KMS-11 (cell line): ENCODE measurements around the gene CX3CL1.
"Not testable (repeated sequence)": the region's sequence is repeated elsewhere in the genome, so short reads cannot be mapped to it uniquely, and the experiment has no call there.

Source experiments
- H2AFZ ChIP-seq: fragments of 200-600 bp; sonication (generic); 2 replicates; pipeline ENCODE4 v1.6.1; 2016; ENCODE audit warnings: antibody characterized with exemption, mixed run types, low read depth
- H3K27ac ChIP-seq: fragments of 200-600 bp; sonication (generic); 2 replicates; pipeline ENCODE4 v1.6.1; 2016; ENCODE audit warnings: mild to moderate bottlenecking, mixed run types
- H3K27me3 ChIP-seq: fragments of 200-600 bp; sonication (generic); 2 replicates; pipeline ENCODE4 v1.6.1; 2017; ENCODE audit warnings: mild to moderate bottlenecking, low read depth, mixed run types, moderate library complexity; ENCODE audit not compliant: insufficient read depth
- H3K36me3 ChIP-seq: fragments of 200-600 bp; sonication (generic); 2 replicates; pipeline ENCODE4 v1.6.1; 2017; ENCODE audit warnings: mild to moderate bottlenecking, mixed run types; ENCODE audit not compliant: insufficient read depth
- H3K4me1 ChIP-seq: fragments of 200-600 bp; sonication (generic); 2 replicates; pipeline ENCODE4 v1.6.1; 2016; ENCODE audit warnings: mild to moderate bottlenecking, low read depth, mixed run types; ENCODE audit not compliant: poor library complexity, severe bottlenecking
- H3K4me2 ChIP-seq: fragments of 200-600 bp; sonication (generic); 2 replicates; pipeline ENCODE4 v1.7.0; 2016; ENCODE audit warnings: mild to moderate bottlenecking, mixed run types
- H3K4me3 ChIP-seq: fragments of 200-600 bp; sonication (generic); IDR thresholded peaks from 2 replicates; pipeline ENCODE4 v1.6.1; 2017; ENCODE audit warnings: low read depth, low read length, mixed read lengths; ENCODE audit not compliant: insufficient read depth
- H3K79me2 ChIP-seq: fragments of 200-600 bp; sonication (generic); 2 replicates; pipeline ENCODE4 v1.6.1; 2016; ENCODE audit warnings: low read depth, mixed run types; ENCODE audit not compliant: insufficient read depth
- H3K9ac ChIP-seq: fragments of 200-600 bp; sonication (generic); 2 replicates; pipeline ENCODE4 v1.6.1; 2016; ENCODE audit warnings: mild to moderate bottlenecking, mixed run types
- H4K20me1 ChIP-seq: fragments of 200-600 bp; sonication (generic); 2 replicates; pipeline ENCODE4 v1.6.1; 2016; ENCODE audit warnings: mild to moderate bottlenecking, mixed run types; ENCODE audit not compliant: insufficient read depth
- TF ChIP-seq, protein P1 (sequence below): fragments of 200-600 bp; sonication (generic); conservative IDR thresholded peaks from 2 replicates; pipeline ENCODE4 v1.6.1; 2017; ENCODE audit warnings: low read depth, mild to moderate bottlenecking, antibody characterized with exemption, low read length, moderate library complexity, mixed read lengths

CX3CL1 gene

DNA sequence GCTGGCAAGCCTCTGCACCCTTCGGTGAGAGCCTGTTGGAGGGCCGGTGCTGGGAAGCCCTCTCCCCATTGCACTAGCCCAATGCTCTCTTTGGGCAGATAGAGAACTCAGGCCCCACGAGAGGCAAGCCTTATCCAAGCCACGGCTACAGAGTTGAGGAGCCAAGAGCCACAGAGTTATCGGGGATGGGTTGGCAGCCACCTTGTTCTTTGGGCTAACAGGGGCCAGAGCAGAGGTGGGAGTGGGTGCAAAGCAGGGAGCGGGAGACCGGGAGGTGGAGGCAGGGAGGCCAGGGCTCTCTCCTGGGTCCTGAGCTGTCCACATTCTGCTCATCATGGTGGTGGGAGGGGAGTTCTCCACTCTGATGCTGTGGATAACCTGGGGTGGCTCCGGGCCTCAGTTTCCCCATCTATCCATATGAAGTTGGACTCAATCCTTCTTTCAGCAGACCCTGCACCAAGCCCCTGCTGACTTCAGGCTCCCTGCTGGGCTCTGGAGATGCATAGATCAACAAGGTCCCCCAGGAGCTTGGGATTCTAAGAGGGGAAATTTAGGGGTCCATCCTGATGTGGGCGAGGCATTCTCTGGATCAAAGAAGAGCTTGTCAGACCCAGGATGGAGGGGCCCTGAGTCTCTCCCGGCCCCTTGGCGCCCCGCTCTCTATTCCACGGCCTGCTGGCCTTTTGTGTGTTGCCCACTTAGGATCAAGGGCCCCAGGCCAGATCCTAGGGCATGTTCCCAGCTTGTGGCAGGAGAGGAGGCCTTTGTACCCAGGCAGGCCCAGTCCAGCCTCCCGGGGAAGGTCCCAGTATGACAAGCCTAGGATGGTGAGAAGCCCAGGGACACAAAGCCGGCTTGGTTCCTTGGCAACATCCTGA lies 557 bp upstream of the CX3CL1 start:
- Histone ChIP-seq H3K4me1 (no peaks in the 10 kb centered on the region), H3K4me3 (no peak overlapping the region), H3K79me2 (no peaks in the 10 kb centered on the region), H3K27ac (no peak overlapping the region), H2AFZ (no peak overlapping the region), H3K4me2 (no peak overlapping the region), H3K9ac (no peak overlapping the region), H3K27me3 (no peaks in the 10 kb centered on the region), H3K36me3 (no peaks in the 10 kb centered on the region), H4K20me1 (no peaks in the 10 kb centered on the region)
- TF ChIP-seq, protein P1, sequence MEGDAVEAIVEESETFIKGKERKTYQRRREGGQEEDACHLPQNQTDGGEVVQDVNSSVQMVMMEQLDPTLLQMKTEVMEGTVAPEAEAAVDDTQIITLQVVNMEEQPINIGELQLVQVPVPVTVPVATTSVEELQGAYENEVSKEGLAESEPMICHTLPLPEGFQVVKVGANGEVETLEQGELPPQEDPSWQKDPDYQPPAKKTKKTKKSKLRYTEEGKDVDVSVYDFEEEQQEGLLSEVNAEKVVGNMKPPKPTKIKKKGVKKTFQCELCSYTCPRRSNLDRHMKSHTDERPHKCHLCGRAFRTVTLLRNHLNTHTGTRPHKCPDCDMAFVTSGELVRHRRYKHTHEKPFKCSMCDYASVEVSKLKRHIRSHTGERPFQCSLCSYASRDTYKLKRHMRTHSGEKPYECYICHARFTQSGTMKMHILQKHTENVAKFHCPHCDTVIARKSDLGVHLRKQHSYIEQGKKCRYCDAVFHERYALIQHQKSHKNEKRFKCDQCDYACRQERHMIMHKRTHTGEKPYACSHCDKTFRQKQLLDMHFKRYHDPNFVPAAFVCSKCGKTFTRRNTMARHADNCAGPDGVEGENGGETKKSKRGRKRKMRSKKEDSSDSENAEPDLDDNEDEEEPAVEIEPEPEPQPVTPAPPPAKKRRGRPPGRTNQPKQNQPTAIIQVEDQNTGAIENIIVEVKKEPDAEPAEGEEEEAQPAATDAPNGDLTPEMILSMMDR, result no peak

DNA sequence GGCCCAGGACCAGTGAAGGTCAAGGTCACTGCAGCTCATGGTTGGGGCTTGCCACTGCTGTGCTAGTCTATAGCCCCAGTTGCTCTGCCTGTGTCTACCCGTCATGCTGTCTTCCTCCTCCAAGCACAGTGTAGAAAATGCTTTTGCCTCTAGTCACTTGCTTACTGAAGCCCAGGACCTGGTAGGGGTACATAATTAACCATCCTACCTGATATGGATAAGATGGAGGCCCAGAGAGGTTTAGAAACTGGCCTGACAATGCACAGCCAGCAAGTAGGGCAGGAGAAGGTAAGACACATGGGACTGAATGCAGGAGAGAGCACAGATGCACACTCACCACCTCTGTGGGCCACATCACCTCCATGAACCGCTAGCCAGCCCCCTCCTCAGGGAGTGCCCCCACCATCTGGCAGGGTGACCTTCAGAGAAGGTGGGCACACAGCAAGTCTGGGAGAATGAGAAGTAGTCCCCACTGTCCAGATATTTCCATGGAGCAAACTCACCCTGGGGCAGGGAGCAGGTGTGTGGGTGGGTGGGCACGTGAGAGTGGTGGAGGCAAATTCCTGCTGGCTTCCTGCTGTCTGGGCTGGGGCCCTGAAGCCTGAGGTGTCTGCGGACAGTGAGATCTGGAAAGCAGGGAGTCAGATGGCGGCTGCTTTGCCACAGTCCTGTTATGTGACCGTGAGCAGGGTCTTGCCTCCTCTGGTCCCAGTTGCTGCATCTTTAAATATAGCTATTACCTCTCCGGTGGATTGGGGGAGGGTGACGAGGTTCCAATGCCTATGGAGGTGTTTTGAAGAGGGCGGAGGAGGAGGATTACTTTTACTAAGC lies 1.0 kb downstream of the CX3CL1 start:
- Histone ChIP-seq H3K4me3 (no peak overlapping the region), H3K9ac (no peak overlapping the region), H3K27ac (no peak overlapping the region)

DNA sequence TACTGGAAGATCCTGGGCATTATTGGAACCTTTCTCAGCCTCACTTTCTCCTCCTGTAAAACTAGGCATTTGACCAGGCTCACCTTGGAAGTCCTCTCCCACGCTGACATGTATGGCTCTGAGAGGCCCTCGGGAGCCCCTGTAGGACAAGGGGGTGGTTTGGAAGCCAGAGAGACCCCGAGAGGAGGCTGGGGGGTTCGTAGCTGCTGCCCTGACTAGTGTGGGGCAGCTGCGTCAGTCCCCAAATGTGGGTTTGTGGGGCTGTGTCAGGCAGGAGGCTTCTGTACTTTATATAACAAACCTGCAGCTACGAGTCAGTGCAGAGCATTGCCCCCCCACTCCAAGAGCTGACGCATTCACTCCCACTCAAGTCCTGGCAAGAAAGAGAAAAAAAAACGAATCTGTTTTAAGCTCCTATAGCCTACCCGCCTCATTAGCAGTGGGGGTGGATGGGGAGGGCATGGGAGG lies 1.8 kb downstream of the CX3CL1 start:
- Histone ChIP-seq H4K20me1 (no peaks in the 10 kb centered on the region), H3K4me2 (no peak overlapping the region), H3K27ac (no peak overlapping the region), H3K4me1 (no peaks in the 10 kb centered on the region), H3K79me2 (no peaks in the 10 kb centered on the region), H3K36me3 (no peaks in the 10 kb centered on the region), H3K27me3 (no peaks in the 10 kb centered on the region), H2AFZ (no peak overlapping the region), H3K4me3 (no peak overlapping the region), H3K9ac (no peak overlapping the region)
- TF ChIP-seq, protein P1, result no peak

More for the DNA sequence above, 1.0 kb downstream of the CX3CL1 start:
- Histone ChIP-seq H3K27me3 (no peaks in the 10 kb centered on the region), H3K79me2 (no peaks in the 10 kb centered on the region), H3K4me2 (no peak overlapping the region), H3K4me1 (no peaks in the 10 kb centered on the region), H4K20me1 (no peaks in the 10 kb centered on the region), H3K36me3 (no peaks in the 10 kb centered on the region), H2AFZ (no peak overlapping the region)
- TF ChIP-seq, protein P1, result no peak

DNA sequence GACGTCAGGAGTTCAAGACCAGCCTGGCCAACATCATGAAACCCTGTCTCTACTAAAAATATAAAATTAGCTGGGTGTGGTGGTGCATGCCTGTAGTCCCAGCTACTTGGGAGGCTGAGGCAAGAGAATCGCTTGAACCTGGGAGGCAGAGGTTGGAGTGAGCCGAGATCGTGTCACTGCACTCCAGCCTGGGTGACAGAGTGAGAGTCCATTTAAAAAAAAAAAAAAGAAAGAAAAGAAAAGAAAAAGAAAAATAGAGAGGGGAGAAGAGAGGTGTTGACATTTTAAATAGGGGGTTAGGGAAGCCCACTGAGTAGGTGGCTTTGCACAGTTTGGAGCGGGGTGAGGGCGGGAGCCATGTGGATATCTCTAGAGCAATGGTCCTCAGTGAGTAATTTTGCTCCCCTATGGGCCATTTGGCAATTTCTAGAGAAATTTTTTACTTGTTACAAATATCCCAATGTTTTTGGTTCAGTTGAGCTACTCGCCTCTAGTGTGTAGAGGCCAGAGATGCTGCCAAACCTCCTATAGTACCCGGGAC lies 2.7 kb downstream of the CX3CL1 start:
- not testable (repeated sequence) for H3K27ac ChIP-seq, H3K4me3 ChIP-seq, H3K36me3 ChIP-seq, H3K4me1 ChIP-seq, H3K4me2 ChIP-seq, H3K9ac ChIP-seq, H3K27me3 ChIP-seq, H3K79me2 ChIP-seq, H4K20me1 ChIP-seq, H2AFZ ChIP-seq
